ENCODE results near the gene GPC2.
A peak's percentile ranks its signal among the peaks of the same experiment; 100 is the strongest.

The GPC2 gene

DNA sequence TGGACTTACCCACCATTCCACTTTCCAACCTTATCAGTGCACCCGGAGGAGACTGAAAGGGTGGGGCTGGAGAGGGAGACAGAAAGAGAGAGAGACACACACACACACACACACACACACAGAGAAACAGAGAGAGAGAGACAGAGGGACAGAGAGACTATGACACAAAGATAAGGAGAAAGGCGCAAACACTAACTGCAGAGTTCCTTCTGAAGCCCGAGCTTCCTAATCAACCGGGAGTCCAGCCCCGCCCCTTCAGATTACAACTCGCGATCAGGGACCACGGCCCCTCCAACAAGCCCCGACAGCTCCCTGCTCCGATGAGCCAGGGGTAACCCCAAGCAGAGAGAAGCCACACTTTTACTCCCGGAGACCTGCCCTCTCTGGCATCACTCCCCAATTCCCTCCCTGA, 9.3 kb downstream of the GPC2 start:
- DNase-seq (ENCODE audit: insufficient read length, low spot score) = no peak
- no peak for FAIRE-seq
- TF ChIP-seq PAX5 (IDR thresholded peaks at IDR 0.05; ENCODE audit: insufficient read depth, low read length, severe bottlenecking) (no peak), TAF1 (IDR thresholded peaks at IDR 0.05; ENCODE audit: low read depth, low read length) (no peak), POU2F2 (IDR thresholded peaks at IDR 0.05; ENCODE audit: low read depth, low read length) (no peak), POLR2A (IDR thresholded peaks at IDR 0.05; ENCODE audit: low read depth, low read length) (no peak), POLR2AphosphoS5 (IDR thresholded peaks at IDR 0.05; ENCODE audit: low read depth, low read length) (no peak), SPI1 (IDR thresholded peaks at IDR 0.05; ENCODE audit: low read depth, low read length) (no peak)

GRCh38 chr7:100166970-100167911, 9.9 kb downstream of the GPC2 start:
- no peak for DNase-seq (ENCODE audit: insufficient read length, low spot score)
- TF ChIP-seq POLR2A (IDR thresholded peaks at IDR 0.05; ENCODE audit: low read depth, low read length) (no peak), POLR2AphosphoS5 (IDR thresholded peaks at IDR 0.05; ENCODE audit: low read depth, low read length) (no peak), PAX5 (IDR thresholded peaks at IDR 0.05; ENCODE audit: insufficient read depth, low read length, severe bottlenecking) (no peak), POU2F2 (IDR thresholded peaks at IDR 0.05; ENCODE audit: low read depth, low read length) (no peak)
- FAIRE-seq = peak; percentile 9

DNA sequence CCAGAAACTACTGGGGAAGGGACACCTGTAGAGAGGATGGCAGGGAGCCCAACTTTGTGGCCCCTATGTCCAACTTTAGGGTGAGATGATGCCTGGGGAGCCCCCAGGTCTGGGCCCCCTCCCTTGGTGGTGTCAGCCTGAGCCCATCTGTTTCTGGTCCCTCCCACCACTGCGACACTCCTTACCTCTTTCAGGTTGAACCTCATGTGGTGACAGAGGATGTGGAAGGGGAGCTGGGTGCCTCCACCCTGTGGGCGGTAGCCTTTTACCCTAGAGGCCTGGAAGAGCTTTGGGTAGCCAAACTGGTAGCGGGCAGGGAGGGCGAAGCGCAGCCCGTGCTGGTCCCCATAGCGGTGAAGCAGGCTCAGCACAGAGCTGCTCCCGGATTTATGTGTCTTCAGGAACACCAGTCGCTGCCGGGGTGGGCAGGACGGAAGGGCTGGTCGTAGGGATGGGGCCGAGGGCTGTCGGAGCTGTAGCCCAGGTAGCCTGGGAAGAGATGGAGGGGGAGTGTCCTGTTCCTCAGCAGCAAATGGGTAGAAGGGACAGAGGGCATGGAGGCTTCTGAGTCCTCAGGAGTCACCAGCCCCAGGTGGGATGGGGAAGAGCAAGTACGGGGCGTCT, 10.8 kb downstream of the GPC2 start:
- FAIRE-seq = no peak
- no peak for DNase-seq (ENCODE audit: insufficient read length, low spot score)
- TF ChIP-seq POLR2AphosphoS5 (IDR thresholded peaks at IDR 0.05; ENCODE audit: low read depth, low read length) = no peak
- no peak for TF ChIP-seq SPI1 (IDR thresholded peaks at IDR 0.05; ENCODE audit: low read depth, low read length)
- TF ChIP-seq POU2F2 (IDR thresholded peaks at IDR 0.05; ENCODE audit: low read depth, low read length) = no peak
- TF ChIP-seq TAF1 (IDR thresholded peaks at IDR 0.05; ENCODE audit: low read depth, low read length) = no peak
- TF ChIP-seq POLR2A (IDR thresholded peaks at IDR 0.05; ENCODE audit: low read depth, low read length) = no peak
- no peak for TF ChIP-seq PAX5 (IDR thresholded peaks at IDR 0.05; ENCODE audit: insufficient read depth, low read length, severe bottlenecking)

- FAIRE-seq (no peak), DNase-seq (ENCODE audit: insufficient read length, low spot score) (no peak)
- TF ChIP-seq TAF1 (IDR thresholded peaks at IDR 0.05; ENCODE audit: low read depth, low read length) = no peak
- no peak for TF ChIP-seq SPI1 (IDR thresholded peaks at IDR 0.05; ENCODE audit: low read depth, low read length)
- TF ChIP-seq PAX5 (IDR thresholded peaks at IDR 0.05; ENCODE audit: insufficient read depth, low read length, severe bottlenecking) = no peak
- TF ChIP-seq POLR2AphosphoS5 (IDR thresholded peaks at IDR 0.05; ENCODE audit: low read depth, low read length) = no peak
- no peak for TF ChIP-seq POU2F2 (IDR thresholded peaks at IDR 0.05; ENCODE audit: low read depth, low read length)
- TF ChIP-seq POLR2A (IDR thresholded peaks at IDR 0.05; ENCODE audit: low read depth, low read length) = no peak
Measured at GRCh38 chr7:100163871-100164270, 13.3 kb downstream of the GPC2 start.

GRCh38 chr7:100163006-100163531, 14.1 kb downstream of the GPC2 start:
- FAIRE-seq = no peak
- TF ChIP-seq POLR2AphosphoS5 (IDR thresholded peaks at IDR 0.05; ENCODE audit: low read depth, low read length) (no peak), POU2F2 (IDR thresholded peaks at IDR 0.05; ENCODE audit: low read depth, low read length) (no peak), SPI1 (IDR thresholded peaks at IDR 0.05; ENCODE audit: low read depth, low read length) (no peak), POLR2A (IDR thresholded peaks at IDR 0.05; ENCODE audit: low read depth, low read length) (no peak), TAF1 (IDR thresholded peaks at IDR 0.05; ENCODE audit: low read depth, low read length) (no peak), PAX5 (IDR thresholded peaks at IDR 0.05; ENCODE audit: insufficient read depth, low read length, severe bottlenecking) (no peak)
- DNase-seq (ENCODE audit: insufficient read length, low spot score) = no peak

GRCh38 chr7:100160067-100160466, 17.1 kb downstream of the GPC2 start:
- DNase-seq (ENCODE audit: insufficient read length, low spot score) (no peak), FAIRE-seq (no peak)
- no peak for TF ChIP-seq POU2F2 (IDR thresholded peaks at IDR 0.05; ENCODE audit: low read depth, low read length)
- no peak for TF ChIP-seq PAX5 (IDR thresholded peaks at IDR 0.05; ENCODE audit: insufficient read depth, low read length, severe bottlenecking)
- TF ChIP-seq POLR2AphosphoS5 (IDR thresholded peaks at IDR 0.05; ENCODE audit: low read depth, low read length) = no peak
- no peak for TF ChIP-seq SPI1 (IDR thresholded peaks at IDR 0.05; ENCODE audit: low read depth, low read length)
- TF ChIP-seq TAF1 (IDR thresholded peaks at IDR 0.05; ENCODE audit: low read depth, low read length) = no peak
- TF ChIP-seq POLR2A (IDR thresholded peaks at IDR 0.05; ENCODE audit: low read depth, low read length) = no peak

DNA sequence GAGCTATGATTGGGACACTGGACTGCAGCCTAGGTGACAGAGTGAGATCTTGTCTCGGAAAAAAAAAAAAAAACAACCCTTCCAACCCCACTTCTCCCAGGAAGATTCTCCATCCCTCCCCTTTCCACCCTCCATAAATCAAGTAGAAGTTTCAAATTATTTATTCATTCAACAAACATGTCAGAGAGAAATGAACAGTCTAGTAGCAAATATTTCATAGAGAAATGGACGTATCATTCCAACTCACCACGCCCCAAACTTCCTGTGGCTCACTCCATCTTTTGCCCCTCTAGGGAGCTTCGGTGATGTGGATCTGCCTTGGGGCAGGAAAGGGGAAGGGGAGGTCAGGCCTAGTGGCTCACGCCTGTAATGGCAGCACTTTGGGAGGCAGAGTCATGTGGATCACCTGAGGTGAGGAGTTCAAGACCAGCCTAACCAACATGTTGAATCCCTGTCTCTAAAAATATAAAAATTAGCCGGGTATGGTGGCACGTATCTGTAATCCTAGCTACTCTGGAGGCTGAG, 18.0 kb downstream of the GPC2 start:
- no peak for DNase-seq (ENCODE audit: insufficient read length, low spot score)
- TF ChIP-seq TAF1 (IDR thresholded peaks at IDR 0.05; ENCODE audit: low read depth, low read length) = no peak
- TF ChIP-seq SPI1 (IDR thresholded peaks at IDR 0.05; ENCODE audit: low read depth, low read length) = peak; percentile 9; the same call in 1 of the 2 replicates
- no peak for FAIRE-seq

DNA sequence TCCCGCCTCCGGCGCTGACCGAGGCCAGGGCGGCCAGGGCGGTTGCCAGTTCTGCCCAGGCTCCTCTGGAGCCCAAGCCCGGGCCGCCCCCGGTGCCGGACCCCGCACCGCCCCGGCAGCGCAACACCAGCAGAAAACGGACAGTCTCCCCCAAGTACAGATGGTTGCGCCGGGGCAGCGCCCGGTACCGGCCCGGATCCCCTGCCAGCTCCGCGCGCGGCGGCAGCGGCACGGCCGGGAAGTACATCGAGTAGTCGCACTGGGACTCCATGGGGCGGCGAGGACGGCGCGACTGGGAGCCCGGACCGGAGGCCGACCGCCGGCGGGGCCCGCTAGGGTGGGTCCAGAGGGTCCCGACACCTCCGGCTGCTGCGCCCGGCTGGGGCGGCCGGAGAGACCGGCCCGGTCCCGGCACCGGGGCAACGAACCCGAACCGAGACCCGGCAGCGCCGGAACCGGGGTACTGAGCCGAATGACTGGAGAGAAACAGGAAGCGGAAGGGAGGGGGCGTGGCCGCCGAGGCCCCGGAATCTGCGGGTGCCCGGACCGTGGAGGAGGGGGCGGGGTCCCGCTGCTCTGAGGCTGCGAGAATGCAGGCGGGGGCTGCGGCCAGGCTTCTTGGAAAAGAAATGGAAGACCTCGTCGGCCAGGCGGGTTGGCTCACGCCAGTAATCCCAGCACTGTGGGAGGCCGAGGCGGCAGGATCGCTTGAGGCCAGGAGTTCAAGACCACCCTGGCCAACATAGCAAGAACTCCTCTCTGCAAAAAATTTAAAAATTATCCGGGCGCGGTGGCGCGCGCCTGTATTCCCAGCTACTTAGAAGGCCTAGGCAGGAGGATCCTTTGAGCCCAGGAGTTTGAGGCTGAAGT, 18.7 kb downstream of the GPC2 start, which contains the start of gene TRAPPC14:
TSS of gene TRAPPC14 (minus strand) at position 495 of the 870 bp plus-strand sequence. CDS start at position 271, 224 bp downstream.
- TF ChIP-seq PAX5 (IDR thresholded peaks at IDR 0.05; ENCODE audit: insufficient read depth, low read length, severe bottlenecking) (peak; percentile 17), POU2F2 (IDR thresholded peaks at IDR 0.05; ENCODE audit: low read depth, low read length) (no peak), TAF1 (IDR thresholded peaks at IDR 0.05; ENCODE audit: low read depth, low read length) (peak; percentile 40; the same call in 1 of the 2 replicates), POLR2AphosphoS5 (IDR thresholded peaks at IDR 0.05; ENCODE audit: low read depth, low read length) (peak; percentile 45; the same call in 1 of the 2 replicates), POLR2A (IDR thresholded peaks at IDR 0.05; ENCODE audit: low read depth, low read length) (0 out of 2 replicates have a peak, but pooled peaks have one; percentile 60), SPI1 (IDR thresholded peaks at IDR 0.05; ENCODE audit: low read depth, low read length) (peak; percentile 75)
- peak; percentile 98 for DNase-seq (ENCODE audit: insufficient read length, low spot score)
- FAIRE-seq = peak; percentile 71
